ENCODE measurements around the gene SLC38A8.

The SLC38A8 gene

DNA sequence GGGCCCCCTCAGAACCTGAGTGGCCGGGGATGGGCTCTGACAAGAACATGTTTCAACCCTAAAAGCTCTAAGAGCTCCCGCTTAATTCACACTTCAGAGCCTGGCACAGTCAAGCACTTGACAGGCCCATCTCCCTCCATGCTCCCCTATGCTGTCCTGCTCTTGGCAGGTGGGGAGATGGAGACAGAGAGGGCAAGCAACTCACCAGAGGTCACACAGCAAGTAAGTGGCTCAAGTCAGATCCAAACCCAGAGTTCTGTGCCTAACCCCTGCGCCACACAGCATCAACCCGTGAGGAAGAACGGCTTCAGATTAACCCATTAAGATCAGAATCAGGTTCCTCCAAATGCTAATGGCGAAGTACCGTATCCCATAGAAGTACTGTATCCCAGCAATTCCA is 38.2 kb downstream of the SLC38A8 start:
- Histone ChIP-seq H3K27me3 (ENCODE audit: control insufficient read depth in 1 of 2, insufficient read depth in 2 of 2, low read length in 2 of 2) (peaks cover 0 to 6% of the 10 kb centered on the region in 2 donors), H3K4me1 (ENCODE audit: control insufficient read depth in 1 of 2, insufficient read depth in 2 of 2, low read length in 2 of 2) (no peaks in the 10 kb centered on the region), H3K9me3 (ENCODE audit: control insufficient read depth in 1 of 2, low read length in 2 of 2) (no peaks in the 10 kb centered on the region), H3K9ac (ENCODE audit: low read depth in 1 of 2, low read length in 2 of 2) (no peak overlapping the region), H3K36me3 (ENCODE audit: control insufficient read depth in 1 of 2, insufficient read depth in 2 of 2, low read length in 2 of 2) (no peaks in the 10 kb centered on the region), H3K4me3 (ENCODE audit: low read depth in 1 of 2, low read length in 2 of 2) (no peak overlapping the region), H3K27ac (ENCODE audit: low read depth, low read length) (no peak overlapping the region)

DNA sequence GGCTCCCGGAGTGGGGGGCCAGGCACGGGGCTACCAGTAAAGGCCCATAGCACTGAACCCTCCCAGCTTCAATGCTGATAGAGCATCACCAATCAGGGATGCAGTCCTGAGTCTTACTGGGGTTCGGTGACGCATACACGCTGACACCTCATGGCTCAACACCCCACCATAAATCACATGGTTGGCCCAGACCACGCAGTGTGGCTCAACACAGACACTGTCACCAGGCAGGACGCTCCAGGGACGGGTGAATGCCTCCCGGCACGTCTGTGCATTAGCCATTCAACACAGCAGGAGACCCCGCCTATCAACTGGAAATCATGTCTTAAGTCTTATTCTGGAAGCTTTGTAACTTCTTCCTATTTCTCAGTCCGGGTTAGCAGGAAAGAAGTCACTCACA is 39.6 kb downstream of the SLC38A8 start:
- no peak overlapping the region for H3K9ac ChIP-seq (ENCODE audit: low read depth in 1 of 2, low read length in 2 of 2)
- H3K27me3 ChIP-seq (ENCODE audit: control insufficient read depth in 1 of 2, insufficient read depth in 2 of 2, low read length in 2 of 2) = peaks cover 3 to 6% of the 10 kb centered on the region in 2 donors
- H3K4me3 ChIP-seq (ENCODE audit: low read depth in 1 of 2, low read length in 2 of 2) = no peak overlapping the region
- no peaks in the 10 kb centered on the region for H3K36me3 ChIP-seq (ENCODE audit: control insufficient read depth in 1 of 2, insufficient read depth in 2 of 2, low read length in 2 of 2)
- no peak overlapping the region for H3K27ac ChIP-seq (ENCODE audit: low read depth, low read length)
- no peaks in the 10 kb centered on the region for H3K4me1 ChIP-seq (ENCODE audit: control insufficient read depth in 1 of 2, insufficient read depth in 2 of 2, low read length in 2 of 2)
- no peaks in the 10 kb centered on the region for H3K9me3 ChIP-seq (ENCODE audit: control insufficient read depth in 1 of 2, low read length in 2 of 2)

DNA sequence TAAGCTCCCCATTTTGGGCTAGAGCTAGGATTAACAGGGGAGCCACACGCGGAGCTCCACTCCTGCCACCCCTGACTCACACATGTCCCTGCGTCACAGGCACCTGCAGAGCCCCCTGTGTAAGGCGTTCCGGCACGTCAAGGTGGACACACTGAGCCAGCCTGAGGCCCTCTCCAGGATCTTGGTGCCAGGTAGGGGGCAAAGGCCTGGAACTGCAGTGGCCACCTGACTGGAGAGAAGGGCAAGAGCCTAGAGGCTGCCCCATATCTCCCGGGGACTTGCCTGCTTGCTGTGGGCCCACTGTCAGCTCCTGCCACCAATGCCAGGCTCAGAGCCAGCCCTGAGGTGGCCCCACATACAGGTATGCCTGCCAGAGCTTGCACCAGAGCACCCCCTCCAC is 40.9 kb downstream of the SLC38A8 start:
- Histone ChIP-seq H3K9me3 (ENCODE audit: control insufficient read depth in 1 of 2, low read length in 2 of 2) (no peaks in the 10 kb centered on the region), H3K9ac (ENCODE audit: low read depth in 1 of 2, low read length in 2 of 2) (no peak overlapping the region), H3K4me1 (ENCODE audit: control insufficient read depth in 1 of 2, insufficient read depth in 2 of 2, low read length in 2 of 2) (no peaks in the 10 kb centered on the region), H3K36me3 (ENCODE audit: control insufficient read depth in 1 of 2, insufficient read depth in 2 of 2, low read length in 2 of 2) (no peaks in the 10 kb centered on the region), H3K27me3 (ENCODE audit: control insufficient read depth in 1 of 2, insufficient read depth in 2 of 2, low read length in 2 of 2) (peaks cover 3 to 6% of the 10 kb centered on the region in 2 donors), H3K4me3 (ENCODE audit: low read depth in 1 of 2, low read length in 2 of 2) (no peak overlapping the region), H3K27ac (ENCODE audit: low read depth, low read length) (no peak overlapping the region)

DNA sequence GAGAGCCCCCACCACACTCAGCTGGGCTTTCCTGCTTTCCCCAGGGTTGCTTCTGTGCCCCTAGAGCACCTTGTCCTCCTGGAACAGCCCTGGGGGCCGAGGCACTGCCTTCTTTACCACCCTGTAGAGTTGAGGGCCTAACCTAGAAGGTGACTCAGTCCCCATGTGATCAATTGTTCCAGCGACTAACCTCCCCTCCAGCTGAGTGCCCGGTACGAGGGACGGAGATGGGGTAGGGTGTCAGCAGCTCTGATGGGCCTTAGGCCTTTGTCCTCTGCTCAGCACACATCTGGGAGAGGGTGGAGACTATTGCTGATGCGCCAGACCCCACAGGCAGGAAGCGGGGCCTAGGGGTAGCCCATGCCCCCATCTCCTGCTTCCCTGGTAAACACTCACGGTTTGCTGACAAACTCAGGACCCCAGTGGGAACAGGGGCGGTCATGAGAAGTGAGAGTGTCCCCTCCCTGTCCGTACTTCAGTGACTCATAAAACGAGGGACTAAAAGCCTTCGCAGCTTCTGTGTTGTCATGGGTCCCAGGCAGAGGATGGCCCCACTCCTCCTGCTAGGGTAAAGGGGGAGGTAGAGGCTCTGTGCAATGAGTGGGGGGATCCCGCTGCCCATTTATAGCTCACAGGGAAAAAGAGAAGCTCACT is 41.5 kb downstream of the SLC38A8 start:
- Histone ChIP-seq H3K36me3 (ENCODE audit: control insufficient read depth in 1 of 2, insufficient read depth in 2 of 2, low read length in 2 of 2) (no peaks in the 10 kb centered on the region), H3K9ac (ENCODE audit: low read depth in 1 of 2, low read length in 2 of 2) (no peak overlapping the region), H3K27ac (ENCODE audit: low read depth, low read length) (no peak overlapping the region), H3K4me1 (ENCODE audit: control insufficient read depth in 1 of 2, insufficient read depth in 2 of 2, low read length in 2 of 2) (no peaks in the 10 kb centered on the region), H3K27me3 (ENCODE audit: control insufficient read depth in 1 of 2, insufficient read depth in 2 of 2, low read length in 2 of 2) (peaks cover 3 to 6% of the 10 kb centered on the region in 2 donors), H3K4me3 (ENCODE audit: low read depth in 1 of 2, low read length in 2 of 2) (no peak overlapping the region), H3K9me3 (ENCODE audit: control insufficient read depth in 1 of 2, low read length in 2 of 2) (no peaks in the 10 kb centered on the region)

- H3K4me1 ChIP-seq (ENCODE audit: control insufficient read depth in 1 of 2, insufficient read depth in 2 of 2, low read length in 2 of 2) = peaks cover 2 to 4% of the 10 kb centered on the region in 2 donors
- H3K9me3 ChIP-seq (ENCODE audit: control insufficient read depth in 1 of 2, low read length in 2 of 2) = no peaks in the 10 kb centered on the region
- H3K36me3 ChIP-seq (ENCODE audit: control insufficient read depth in 1 of 2, insufficient read depth in 2 of 2, low read length in 2 of 2) = no peaks in the 10 kb centered on the region
- no peak overlapping the region for H3K9ac ChIP-seq (ENCODE audit: low read depth in 1 of 2, low read length in 2 of 2)
- H3K4me3 ChIP-seq (ENCODE audit: low read depth in 1 of 2, low read length in 2 of 2) = no peak overlapping the region
- no peak overlapping the region for H3K27ac ChIP-seq (ENCODE audit: low read depth, low read length)
- peaks cover 3 to 4% of the 10 kb centered on the region in 2 donors for H3K27me3 ChIP-seq (ENCODE audit: control insufficient read depth in 1 of 2, insufficient read depth in 2 of 2, low read length in 2 of 2)
Measured at GRCh38 chr16:83998091-83998490, 44.5 kb downstream of the SLC38A8 start.

GRCh38 chr16:83996481-83997252 is 45.9 kb downstream of the SLC38A8 start:
- no peak overlapping the region for H3K27ac ChIP-seq (ENCODE audit: low read depth, low read length)
- H3K4me1 ChIP-seq (ENCODE audit: control insufficient read depth in 1 of 2, insufficient read depth in 2 of 2, low read length in 2 of 2) = peaks cover 5 to 8% of the 10 kb centered on the region in 2 donors

GRCh38 chr16:83995754-83996153 is 46.8 kb downstream of the SLC38A8 start:
- no peak overlapping the region for H3K27ac ChIP-seq (ENCODE audit: low read depth, low read length)
- H3K36me3 ChIP-seq (ENCODE audit: control insufficient read depth in 1 of 2, insufficient read depth in 2 of 2, low read length in 2 of 2) = no peaks in the 10 kb centered on the region
- peaks cover 3 to 4% of the 10 kb centered on the region in 2 donors for H3K27me3 ChIP-seq (ENCODE audit: control insufficient read depth in 1 of 2, insufficient read depth in 2 of 2, low read length in 2 of 2)
- no peaks in the 10 kb centered on the region for H3K9me3 ChIP-seq (ENCODE audit: control insufficient read depth in 1 of 2, low read length in 2 of 2)
- H3K4me3 ChIP-seq (ENCODE audit: low read depth in 1 of 2, low read length in 2 of 2) = no peak overlapping the region
- no peak overlapping the region for H3K9ac ChIP-seq (ENCODE audit: low read depth in 1 of 2, low read length in 2 of 2)
- H3K4me1 ChIP-seq (ENCODE audit: control insufficient read depth in 1 of 2, insufficient read depth in 2 of 2, low read length in 2 of 2) = peaks cover 5 to 8% of the 10 kb centered on the region in 2 donors

More at GRCh38 chr16:83996481-83997252, 45.9 kb downstream of the SLC38A8 start:
- no peak overlapping the region for H3K4me3 ChIP-seq (ENCODE audit: low read depth in 1 of 2, low read length in 2 of 2)
- H3K9me3 ChIP-seq (ENCODE audit: control insufficient read depth in 1 of 2, low read length in 2 of 2) = no peaks in the 10 kb centered on the region
- H3K27me3 ChIP-seq (ENCODE audit: control insufficient read depth in 1 of 2, insufficient read depth in 2 of 2, low read length in 2 of 2) = peaks cover 3 to 4% of the 10 kb centered on the region in 2 donors
- no peaks in the 10 kb centered on the region for H3K36me3 ChIP-seq (ENCODE audit: control insufficient read depth in 1 of 2, insufficient read depth in 2 of 2, low read length in 2 of 2)
- no peak overlapping the region for H3K9ac ChIP-seq (ENCODE audit: low read depth in 1 of 2, low read length in 2 of 2)

- Histone ChIP-seq H3K9me3 (ENCODE audit: control insufficient read depth in 1 of 2, low read length in 2 of 2) (no peaks in the 10 kb centered on the region), H3K9ac (ENCODE audit: low read depth in 1 of 2, low read length in 2 of 2) (no peak overlapping the region), H3K27me3 (ENCODE audit: control insufficient read depth in 1 of 2, insufficient read depth in 2 of 2, low read length in 2 of 2) (peaks cover 3 to 9% of the 10 kb centered on the region in 2 donors), H3K4me3 (ENCODE audit: low read depth in 1 of 2, low read length in 2 of 2) (no peak overlapping the region), H3K4me1 (ENCODE audit: control insufficient read depth in 1 of 2, insufficient read depth in 2 of 2, low read length in 2 of 2) (peaks cover 5 to 8% of the 10 kb centered on the region in 2 donors), H3K27ac (ENCODE audit: low read depth, low read length) (no peak overlapping the region), H3K36me3 (ENCODE audit: control insufficient read depth in 1 of 2, insufficient read depth in 2 of 2, low read length in 2 of 2) (no peaks in the 10 kb centered on the region)
Measured at GRCh38 chr16:83994703-83995102, 47.9 kb downstream of the SLC38A8 start.

GRCh38 chr16:83994087-83994486 is 48.5 kb downstream of the SLC38A8 start:
- H3K9ac ChIP-seq (ENCODE audit: low read depth in 1 of 2, low read length in 2 of 2) = no peak overlapping the region
- peaks cover 7 to 14% of the 10 kb centered on the region in 2 donors for H3K27me3 ChIP-seq (ENCODE audit: control insufficient read depth in 1 of 2, insufficient read depth in 2 of 2, low read length in 2 of 2)
- H3K36me3 ChIP-seq (ENCODE audit: control insufficient read depth in 1 of 2, insufficient read depth in 2 of 2, low read length in 2 of 2) = no peaks in the 10 kb centered on the region
- no peak overlapping the region for H3K27ac ChIP-seq (ENCODE audit: low read depth, low read length)
- H3K9me3 ChIP-seq (ENCODE audit: control insufficient read depth in 1 of 2, low read length in 2 of 2) = no peaks in the 10 kb centered on the region
- H3K4me1 ChIP-seq (ENCODE audit: control insufficient read depth in 1 of 2, insufficient read depth in 2 of 2, low read length in 2 of 2) = peaks cover 5 to 8% of the 10 kb centered on the region in 2 donors
- H3K4me3 ChIP-seq (ENCODE audit: low read depth in 1 of 2, low read length in 2 of 2) = no peak overlapping the region

GRCh38 chr16:83992624-83993023 is 50.0 kb downstream of the SLC38A8 start:
- no peak overlapping the region for H3K9ac ChIP-seq (ENCODE audit: low read depth in 1 of 2, low read length in 2 of 2)
- peaks cover 5 to 8% of the 10 kb centered on the region in 2 donors for H3K4me1 ChIP-seq (ENCODE audit: control insufficient read depth in 1 of 2, insufficient read depth in 2 of 2, low read length in 2 of 2)
- H3K27me3 ChIP-seq (ENCODE audit: control insufficient read depth in 1 of 2, insufficient read depth in 2 of 2, low read length in 2 of 2) = peaks cover 4 to 15% of the 10 kb centered on the region in 2 donors
- H3K4me3 ChIP-seq (ENCODE audit: low read depth in 1 of 2, low read length in 2 of 2) = no peak overlapping the region
- H3K9me3 ChIP-seq (ENCODE audit: control insufficient read depth in 1 of 2, low read length in 2 of 2) = no peaks in the 10 kb centered on the region
- no peak overlapping the region for H3K27ac ChIP-seq (ENCODE audit: low read depth, low read length)
- H3K36me3 ChIP-seq (ENCODE audit: control insufficient read depth in 1 of 2, insufficient read depth in 2 of 2, low read length in 2 of 2) = no peaks in the 10 kb centered on the region
